ENCODE results near the gene MRPS10. TPM values are rescaled to one million over a fixed set of nuclear protein-coding genes. Genes with fewer than 3 reads are reported as not detected.

Gene MRPS10
- polyA plus RNA-seq, 1 of the 3 experiments (the other 2 are of a cell fraction) = 29.8 TPM

DNA sequence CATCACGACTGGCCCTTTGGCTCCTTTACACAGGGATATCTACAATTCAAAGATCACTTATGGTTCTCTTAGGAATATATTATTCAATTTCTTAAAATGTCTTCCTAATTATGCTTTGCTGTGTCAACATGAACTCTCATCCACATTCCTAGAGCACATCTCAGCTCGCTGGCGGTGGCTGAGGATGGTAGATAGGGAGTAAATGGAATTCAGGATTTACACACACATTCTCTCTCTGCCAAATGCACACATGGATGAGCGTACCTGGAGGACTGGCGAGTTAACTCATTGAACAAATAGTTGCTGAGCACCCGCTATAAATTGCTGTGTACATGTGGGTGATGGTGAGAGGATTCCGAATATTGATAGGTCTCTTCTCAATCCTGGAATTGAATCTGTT, 4.8 kb upstream of the MRPS10 start:
- Histone ChIP-seq H3K9me3 (no peaks in the 10 kb centered on the region), H3K4me1 (ENCODE audit: control insufficient read depth in 1 of 2, insufficient read depth in 2 of 2, low read depth in 1 of 2, low read length in 1 of 2) (peaks cover 3 to 19% of the 10 kb centered on the region in 2 experiments), H2AFZ (ENCODE audit: low read depth) (no peak overlapping the region), H3K9me2 (no peaks in the 10 kb centered on the region), H3K79me2 (ENCODE audit: insufficient read depth) (0 out of 2 replicates have a peak, but pooled peaks cover 1% of the 10 kb centered on the region), H4K20me1 (ENCODE audit: insufficient read depth) (no peaks in the 10 kb centered on the region), H3K27me3 (ENCODE audit: insufficient read depth) (no peaks in the 10 kb centered on the region), H3K27ac (ENCODE audit: low read depth in 2 of 2, low read length in 1 of 2) (no peak overlapping the region), H3K9ac (no peak overlapping the region), H3F3A (replicated peaks; ENCODE audit: insufficient read depth) (peaks cover 33% of the 10 kb centered on the region), H3K4me2 (no peak overlapping the region), H3K4me3 (ENCODE audit: low read depth in 2 of 2, low read length in 1 of 2) (no peak overlapping the region), H3K36me3 (replicated peaks in 1 of 2; ENCODE audit: control insufficient read depth in 1 of 2, insufficient read depth in 2 of 2, low read length in 1 of 2) (no peaks in the 10 kb centered on the region)
- TF ChIP-seq, protein P1, sequence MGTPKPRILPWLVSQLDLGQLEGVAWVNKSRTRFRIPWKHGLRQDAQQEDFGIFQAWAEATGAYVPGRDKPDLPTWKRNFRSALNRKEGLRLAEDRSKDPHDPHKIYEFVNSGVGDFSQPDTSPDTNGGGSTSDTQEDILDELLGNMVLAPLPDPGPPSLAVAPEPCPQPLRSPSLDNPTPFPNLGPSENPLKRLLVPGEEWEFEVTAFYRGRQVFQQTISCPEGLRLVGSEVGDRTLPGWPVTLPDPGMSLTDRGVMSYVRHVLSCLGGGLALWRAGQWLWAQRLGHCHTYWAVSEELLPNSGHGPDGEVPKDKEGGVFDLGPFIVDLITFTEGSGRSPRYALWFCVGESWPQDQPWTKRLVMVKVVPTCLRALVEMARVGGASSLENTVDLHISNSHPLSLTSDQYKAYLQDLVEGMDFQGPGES (IDR thresholded peaks at IDR 0.05; ENCODE audit: low read depth, low read length) = no peak
- no peak for TF ChIP-seq JUND (IDR thresholded peaks at IDR 0.05)
- no peak for TF ChIP-seq TCF12 (IDR thresholded peaks at IDR 0.05)
- TF ChIP-seq, protein P2, sequence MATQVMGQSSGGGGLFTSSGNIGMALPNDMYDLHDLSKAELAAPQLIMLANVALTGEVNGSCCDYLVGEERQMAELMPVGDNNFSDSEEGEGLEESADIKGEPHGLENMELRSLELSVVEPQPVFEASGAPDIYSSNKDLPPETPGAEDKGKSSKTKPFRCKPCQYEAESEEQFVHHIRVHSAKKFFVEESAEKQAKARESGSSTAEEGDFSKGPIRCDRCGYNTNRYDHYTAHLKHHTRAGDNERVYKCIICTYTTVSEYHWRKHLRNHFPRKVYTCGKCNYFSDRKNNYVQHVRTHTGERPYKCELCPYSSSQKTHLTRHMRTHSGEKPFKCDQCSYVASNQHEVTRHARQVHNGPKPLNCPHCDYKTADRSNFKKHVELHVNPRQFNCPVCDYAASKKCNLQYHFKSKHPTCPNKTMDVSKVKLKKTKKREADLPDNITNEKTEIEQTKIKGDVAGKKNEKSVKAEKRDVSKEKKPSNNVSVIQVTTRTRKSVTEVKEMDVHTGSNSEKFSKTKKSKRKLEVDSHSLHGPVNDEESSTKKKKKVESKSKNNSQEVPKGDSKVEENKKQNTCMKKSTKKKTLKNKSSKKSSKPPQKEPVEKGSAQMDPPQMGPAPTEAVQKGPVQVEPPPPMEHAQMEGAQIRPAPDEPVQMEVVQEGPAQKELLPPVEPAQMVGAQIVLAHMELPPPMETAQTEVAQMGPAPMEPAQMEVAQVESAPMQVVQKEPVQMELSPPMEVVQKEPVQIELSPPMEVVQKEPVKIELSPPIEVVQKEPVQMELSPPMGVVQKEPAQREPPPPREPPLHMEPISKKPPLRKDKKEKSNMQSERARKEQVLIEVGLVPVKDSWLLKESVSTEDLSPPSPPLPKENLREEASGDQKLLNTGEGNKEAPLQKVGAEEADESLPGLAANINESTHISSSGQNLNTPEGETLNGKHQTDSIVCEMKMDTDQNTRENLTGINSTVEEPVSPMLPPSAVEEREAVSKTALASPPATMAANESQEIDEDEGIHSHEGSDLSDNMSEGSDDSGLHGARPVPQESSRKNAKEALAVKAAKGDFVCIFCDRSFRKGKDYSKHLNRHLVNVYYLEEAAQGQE (IDR thresholded peaks at IDR 0.05; ENCODE audit: low read depth, low read length) = no peak
- TF ChIP-seq RFX5 (IDR thresholded peaks at IDR 0.05; ENCODE audit: low read length) = no peak
- TF ChIP-seq, protein P3, sequence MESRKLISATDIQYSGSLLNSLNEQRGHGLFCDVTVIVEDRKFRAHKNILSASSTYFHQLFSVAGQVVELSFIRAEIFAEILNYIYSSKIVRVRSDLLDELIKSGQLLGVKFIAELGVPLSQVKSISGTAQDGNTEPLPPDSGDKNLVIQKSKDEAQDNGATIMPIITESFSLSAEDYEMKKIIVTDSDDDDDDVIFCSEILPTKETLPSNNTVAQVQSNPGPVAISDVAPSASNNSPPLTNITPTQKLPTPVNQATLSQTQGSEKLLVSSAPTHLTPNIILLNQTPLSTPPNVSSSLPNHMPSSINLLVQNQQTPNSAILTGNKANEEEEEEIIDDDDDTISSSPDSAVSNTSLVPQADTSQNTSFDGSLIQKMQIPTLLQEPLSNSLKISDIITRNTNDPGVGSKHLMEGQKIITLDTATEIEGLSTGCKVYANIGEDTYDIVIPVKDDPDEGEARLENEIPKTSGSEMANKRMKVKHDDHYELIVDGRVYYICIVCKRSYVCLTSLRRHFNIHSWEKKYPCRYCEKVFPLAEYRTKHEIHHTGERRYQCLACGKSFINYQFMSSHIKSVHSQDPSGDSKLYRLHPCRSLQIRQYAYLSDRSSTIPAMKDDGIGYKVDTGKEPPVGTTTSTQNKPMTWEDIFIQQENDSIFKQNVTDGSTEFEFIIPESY (IDR thresholded peaks at IDR 0.05; ENCODE audit: borderline replicate concordance, low read depth) = no peak
- TF ChIP-seq SMC3 (IDR thresholded peaks at IDR 0.05; ENCODE audit: low read depth, low read length) = no peak
- TF ChIP-seq GATA2 (CRISPR knock-in tag; IDR thresholded peaks at IDR 0.05) = no peak
- TF ChIP-seq TEAD4 (IDR thresholded peaks at IDR 0.05; ENCODE audit: borderline replicate concordance, insufficient read depth) = no peak
- TF ChIP-seq CHD2 (IDR thresholded peaks at IDR 0.05; ENCODE audit: low read length, partially characterized antibody) = no peak
- TF ChIP-seq SIN3A (IDR thresholded peaks at IDR 0.05; ENCODE audit: borderline replicate concordance, low read depth, low read length) = no peak
- no peak for TF ChIP-seq RAD21 (IDR thresholded peaks at IDR 0.05; ENCODE audit: low read length)
- TF ChIP-seq EZH2phosphoT487 (IDR thresholded peaks at IDR 0.05; ENCODE audit: borderline replicate concordance, low read depth) = no peak
- POLR2A ChIA-PET = no interaction called here
- 93% methylated on average over 7 of the region's 7 CpGs for WGBS (ENCODE audit: low lambda C conversion rate)
- CTCF ChIA-PET = interaction anchor here (0.8 to 1.0 kb wide), 2 partner anchors 310 to 325 kb away, joined by 3 to 4 read pairs; no protein-coding TSS in a partner anchor
- no peak for DNase-seq

Measured in SK-N-SH (cell line).